ENCODE results near the gene HPSE.

HPSE gene

GRCh38 chr4:83247415-83248357 is 87.0 kb downstream of the HPSE start:
- no peak for ATAC-seq
